GM10266 (cell line): ENCODE data around the gene KCNIP3.

ENCODE experiments used
- DNase-seq: peaks from one replicate; pipeline ENCODE4 v3.0.0; 2012; ENCODE audit errors: extremely low spot score
- TF ChIP-seq, protein P1 (sequence below): IDR thresholded peaks from 2 replicates; pipeline ENCODE4 v1.5.1; 2012; ENCODE audit warnings: mild to moderate bottlenecking, low read depth; ENCODE audit not compliant: control insufficient read depth, insufficient read depth; ENCODE audit errors: missing control alignments

KCNIP3 gene

DNA sequence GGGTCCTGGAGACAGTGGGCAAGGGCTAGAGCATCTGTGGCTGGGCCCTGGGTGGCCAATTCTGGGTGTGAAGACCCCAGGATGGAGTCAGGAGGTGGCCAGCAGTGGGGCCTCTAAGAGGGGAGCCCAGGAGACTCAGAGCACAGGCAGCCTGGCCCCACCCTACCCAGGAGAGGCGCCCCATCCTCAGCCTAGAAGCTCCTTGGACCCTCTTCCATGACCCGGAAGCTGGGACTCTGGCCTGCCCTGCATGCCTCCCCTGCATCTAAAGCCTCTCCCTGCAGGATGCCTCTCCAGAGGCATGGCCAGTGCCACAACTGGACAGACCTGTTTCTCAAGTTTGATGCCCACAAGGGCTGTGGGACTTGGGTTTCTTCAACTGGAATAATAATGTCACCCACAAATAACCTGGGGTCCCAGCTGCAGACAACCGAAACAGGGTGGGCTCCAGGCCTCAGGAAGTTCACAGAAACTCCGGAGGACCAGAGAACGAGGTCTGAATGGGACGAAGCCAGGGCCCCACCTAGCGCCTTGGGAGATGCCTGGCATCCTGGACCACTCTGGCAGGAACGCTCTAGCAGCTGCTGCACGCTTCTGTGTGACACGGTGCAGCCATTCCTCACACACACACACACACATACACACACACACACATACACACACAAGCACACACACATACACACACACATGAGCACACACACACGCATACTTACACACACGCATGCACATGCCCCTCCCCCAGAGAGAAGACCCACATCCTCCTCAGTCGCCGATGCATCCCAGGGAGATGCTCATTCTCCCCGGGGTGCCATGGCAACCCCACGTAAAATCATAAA lies 16.4 kb downstream of the KCNIP3 start:
- TF ChIP-seq, protein P1, sequence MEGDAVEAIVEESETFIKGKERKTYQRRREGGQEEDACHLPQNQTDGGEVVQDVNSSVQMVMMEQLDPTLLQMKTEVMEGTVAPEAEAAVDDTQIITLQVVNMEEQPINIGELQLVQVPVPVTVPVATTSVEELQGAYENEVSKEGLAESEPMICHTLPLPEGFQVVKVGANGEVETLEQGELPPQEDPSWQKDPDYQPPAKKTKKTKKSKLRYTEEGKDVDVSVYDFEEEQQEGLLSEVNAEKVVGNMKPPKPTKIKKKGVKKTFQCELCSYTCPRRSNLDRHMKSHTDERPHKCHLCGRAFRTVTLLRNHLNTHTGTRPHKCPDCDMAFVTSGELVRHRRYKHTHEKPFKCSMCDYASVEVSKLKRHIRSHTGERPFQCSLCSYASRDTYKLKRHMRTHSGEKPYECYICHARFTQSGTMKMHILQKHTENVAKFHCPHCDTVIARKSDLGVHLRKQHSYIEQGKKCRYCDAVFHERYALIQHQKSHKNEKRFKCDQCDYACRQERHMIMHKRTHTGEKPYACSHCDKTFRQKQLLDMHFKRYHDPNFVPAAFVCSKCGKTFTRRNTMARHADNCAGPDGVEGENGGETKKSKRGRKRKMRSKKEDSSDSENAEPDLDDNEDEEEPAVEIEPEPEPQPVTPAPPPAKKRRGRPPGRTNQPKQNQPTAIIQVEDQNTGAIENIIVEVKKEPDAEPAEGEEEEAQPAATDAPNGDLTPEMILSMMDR = no peak
- no peak for DNase-seq

- TF ChIP-seq, protein P1 = no peak
Observed at GRCh38 chr2:95314598-95314963, 17.4 kb downstream of the KCNIP3 start.

GRCh38 chr2:95314964-95315611 lies 17.9 kb downstream of the KCNIP3 start:
- DNase-seq = peak; percentile 47
- TF ChIP-seq, protein P1 = peak; percentile 39

More at GRCh38 chr2:95314598-95314963, 17.4 kb downstream of the KCNIP3 start:
- no peak for DNase-seq

GRCh38 chr2:95315801-95316411 lies 18.8 kb downstream of the KCNIP3 start:
- TF ChIP-seq, protein P1 = no peak
- no peak for DNase-seq

DNA sequence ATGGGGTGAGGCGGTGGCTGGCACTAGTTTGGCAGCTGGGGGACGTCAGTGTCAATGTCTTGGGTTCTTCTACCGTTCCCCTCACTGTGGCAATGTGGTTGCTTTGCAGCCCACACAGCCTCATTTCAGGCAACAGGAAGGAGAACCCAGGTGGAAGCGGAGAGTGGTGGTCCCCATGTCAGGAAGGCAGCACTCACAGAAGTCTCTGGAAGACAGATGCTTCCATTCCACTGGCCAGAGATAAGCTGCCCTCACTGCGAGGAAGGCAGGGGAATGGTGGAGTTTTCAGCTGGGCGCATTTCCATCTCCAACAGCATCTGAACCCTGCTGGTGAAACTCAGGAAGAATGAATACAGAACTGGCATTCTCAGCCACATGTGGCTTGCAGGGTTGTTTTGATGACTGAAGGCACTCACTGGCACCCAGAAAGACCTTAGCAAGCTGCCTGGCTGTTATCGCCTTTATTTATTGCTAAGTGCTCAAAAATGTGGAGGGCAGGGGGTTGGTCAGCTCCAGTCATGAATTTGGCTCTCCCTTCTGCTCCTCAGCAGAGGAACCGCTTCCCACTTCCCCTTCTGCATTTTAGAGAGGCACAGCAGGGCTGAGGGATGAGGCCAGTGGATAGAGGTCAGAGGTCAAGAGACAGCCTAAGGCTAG lies 19.4 kb downstream of the KCNIP3 start:
- no peak for DNase-seq
- TF ChIP-seq, protein P1 = no peak

DNA sequence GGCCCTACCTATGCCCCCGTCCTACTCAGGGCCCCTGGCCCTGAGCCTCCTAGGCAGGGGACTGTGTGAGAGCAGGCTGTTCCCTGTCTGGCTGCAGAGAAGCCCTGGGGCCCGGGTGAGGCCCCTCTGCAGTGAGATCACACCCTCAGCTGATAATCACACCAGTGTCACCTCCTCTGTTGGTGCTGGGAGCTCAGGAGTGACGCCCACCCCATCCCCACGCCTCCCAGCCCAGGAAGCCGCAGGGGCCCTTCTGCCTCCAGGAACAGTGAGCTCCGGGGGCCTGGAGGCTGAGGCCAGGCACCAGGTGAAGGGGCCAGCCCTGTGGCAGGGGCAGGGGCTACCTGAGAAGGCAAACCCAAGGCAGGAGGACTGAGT lies 20.0 kb downstream of the KCNIP3 start:
- DNase-seq = no peak
- TF ChIP-seq, protein P1 = no peak
